Prostate gland (tissue), 2 donors: ENCODE results near the gene PRDM13. TPM values are rescaled to one million over a fixed set of nuclear protein-coding genes. Genes with fewer than 3 reads are reported as not detected.

Source experiments
- DNase-seq: peaks from one replicate; pipeline ENCODE4 v3.0.0-alpha.2; 2019; ENCODE audit warnings: low spot score
- H3K27ac ChIP-seq, 2 donors: fragments of 200-600 bp; sonication (generic); 2 replicates each; pipeline ENCODE4 v1.5.1; 2017 to 2019
- H3K27me3 ChIP-seq: fragments of 200-600 bp; sonication (generic); replicated peaks from 2 replicates; pipeline ENCODE4 v1.5.1; 2019; ENCODE audit not compliant: insufficient read depth
- H3K36me3 ChIP-seq, 2 donors: fragments of 200-600 bp; sonication (generic); 1 replicate in 1 of 2; 2 replicates in 1 of 2; pipeline versions ENCODE4 v1.5.1 to v1.8.1; 2017 to 2019
- H3K4me1 ChIP-seq: fragments of 200-600 bp; sonication (generic); replicated peaks from 2 replicates; pipeline ENCODE4 v1.5.1; 2019
- H3K4me3 ChIP-seq, 2 donors: fragments of 200-600 bp; sonication (generic); 2 replicates each; pipeline ENCODE4 v1.5.1; 2017 to 2019
- H3K9me3 ChIP-seq: fragments of 200-600 bp; sonication (generic); 2 replicates; pipeline ENCODE4 v1.5.1; 2017
- CTCF ChIP-seq, 4 experiments: fragments of 200-600 bp in 2 of 4; fragments of 450-650 bp in 2 of 4; sonication (generic) in 2 of 4; IDR thresholded peaks; 1 replicate in 3 of 4; 2 replicates in 1 of 4; pipeline ENCODE4 v1.5.1; 2016 to 2019; ENCODE audit warnings: antibody characterized with exemption in 4 of 4, mild to moderate bottlenecking in 2 of 4, moderate library complexity in 2 of 4
- POLR2A ChIP-seq: fragments of 450-650 bp; IDR thresholded peaks from one replicate; pipeline ENCODE4 v1.6.1; 2016; ENCODE audit warnings: antibody characterized with exemption, mild to moderate bottlenecking
- POLR2AphosphoS5 ChIP-seq: sonication (generic); formaldehyde crosslinking; IDR thresholded peaks from one replicate; pipeline ENCODE4 v1.6.1; 2017; ENCODE audit warnings: antibody characterized with exemption
- WGBS: methylation state at CpG from one replicate; pipeline ENCODE4 v1.1.5; 2018; 5-methylcytosine and 5-hydroxymethylcytosine counted together
- intact Hi-C: fragments of 100-400 bp; cut with DNase I; formaldehyde crosslinking; loops from one replicate; pipeline ENCODE4 v1.14.2; 2022
- total RNA-seq, 2 donors: library from RNA; depleted of rRNA; stranded (reverse); fragments of >200 nt; gene quantifications; one replicate each; pipeline ENCODE4 v1.1.0, GENCODE V29; 2016

PRDM13 gene
- total RNA-seq, 2 donors from 2014 or later: 0.74 TPM; not detected in 1

GRCh38 chr6:99611148-99611547 is 4.5 kb downstream of the PRDM13 start:
- Histone ChIP-seq H3K27ac (no peak overlapping the region), H3K4me1 (peaks cover 6% of the 10 kb centered on the region), H3K36me3 (no peaks in the 10 kb centered on the region), H3K9me3 (no peaks in the 10 kb centered on the region), H3K27me3 (peaks cover 63% of the 10 kb centered on the region), H3K4me3 (no peak overlapping the region)
- intact Hi-C loops: no loop called here
- no peak for DNase-seq
- WGBS: 9% methylated on average over 3 of the region's 3 CpGs
- TF ChIP-seq POLR2AphosphoS5 (no peak), CTCF (IDR thresholded peaks at IDR 0.05) (no peak), POLR2A (no peak)

GRCh38 chr6:99612551-99613408 is 6.1 kb downstream of the PRDM13 start:
- no peaks in the 10 kb centered on the region for H3K9me3 ChIP-seq
- intact Hi-C loops: no loop called here
- WGBS: 11% methylated on average over 51 of the region's 56 CpGs
- no peak for DNase-seq
- H3K27me3 ChIP-seq: peaks cover 58% of the 10 kb centered on the region
- H3K36me3 ChIP-seq: no peaks in the 10 kb centered on the region
- TF ChIP-seq POLR2A (no peak), POLR2AphosphoS5 (no peak), CTCF (IDR thresholded peaks at IDR 0.05) (no peak)
- peaks cover 6% of the 10 kb centered on the region for H3K4me1 ChIP-seq
- peak overlapping the region in 1 of 2 donors; percentile 35 for H3K4me3 ChIP-seq
- H3K27ac ChIP-seq: no peak overlapping the region

- Histone ChIP-seq H3K27me3 (peaks cover 61% of the 10 kb centered on the region), H3K27ac (no peak overlapping the region), H3K4me1 (peaks cover 6% of the 10 kb centered on the region), H3K4me3 (peak overlapping the region; percentile 14 to 35), H3K36me3 (no peaks in the 10 kb centered on the region), H3K9me3 (no peaks in the 10 kb centered on the region)
- no peak for DNase-seq
- intact Hi-C loops: no loop called here
- TF ChIP-seq CTCF (IDR thresholded peaks at IDR 0.05) (peak in 2 of 4 experiments; percentile 10 to 16), POLR2A (no peak), POLR2AphosphoS5 (no peak)
- no CpG with 5 or more reads among the region's 37 CpGs for WGBS
Observed at GRCh38 chr6:99613409-99613704, 6.7 kb downstream of the PRDM13 start.

- H3K4me1 ChIP-seq: peaks cover 6% of the 10 kb centered on the region
- peak overlapping the region; percentile 14 to 35 for H3K4me3 ChIP-seq
- H3K9me3 ChIP-seq: no peaks in the 10 kb centered on the region
- peaks cover 60% of the 10 kb centered on the region for H3K27me3 ChIP-seq
- no peak overlapping the region for H3K27ac ChIP-seq
- 2% methylated on average over 45 of the region's 82 CpGs for WGBS
- DNase-seq: no peak
- intact Hi-C loops: no loop called here
- TF ChIP-seq CTCF (IDR thresholded peaks at IDR 0.05) (no peak), POLR2A (no peak), POLR2AphosphoS5 (no peak)
- H3K36me3 ChIP-seq: no peaks in the 10 kb centered on the region
Observed at GRCh38 chr6:99613705-99614429, 7.2 kb downstream of the PRDM13 start.
